Brain pericyte (primary cell): ENCODE data around the gene ERN1.

ENCODE experiments used
- DNase-seq: peaks from one replicate; pipeline ENCODE4 v3.0.0-alpha.2; 2012; ENCODE audit warnings: low read depth, low spot score

ERN1 gene

DNA sequence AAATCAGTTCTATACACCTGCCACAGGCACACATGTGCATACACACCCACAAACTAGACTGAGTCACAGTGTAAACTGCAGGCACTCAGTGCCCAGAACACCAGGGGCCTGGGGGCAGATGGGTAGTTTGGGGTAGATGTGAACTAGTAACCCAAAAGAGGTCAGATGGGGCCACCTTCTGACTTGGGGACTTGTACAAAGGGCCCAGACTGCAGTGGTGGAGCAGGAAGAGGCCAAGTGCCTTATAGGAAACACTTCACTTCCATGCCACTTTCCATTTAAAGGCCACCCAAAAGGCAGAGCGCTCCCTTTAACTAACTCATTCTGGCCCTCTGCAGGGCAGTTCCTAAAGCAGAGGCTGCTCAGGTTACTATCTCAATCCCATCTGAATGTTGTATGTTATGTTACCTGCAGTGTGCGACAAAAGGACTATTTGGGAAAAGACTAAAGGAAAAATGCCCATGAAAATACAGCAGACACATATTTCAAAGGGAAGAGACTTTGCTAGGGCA lies 27.8 kb upstream of the ERN1 start:
- DNase-seq: no peak

DNA sequence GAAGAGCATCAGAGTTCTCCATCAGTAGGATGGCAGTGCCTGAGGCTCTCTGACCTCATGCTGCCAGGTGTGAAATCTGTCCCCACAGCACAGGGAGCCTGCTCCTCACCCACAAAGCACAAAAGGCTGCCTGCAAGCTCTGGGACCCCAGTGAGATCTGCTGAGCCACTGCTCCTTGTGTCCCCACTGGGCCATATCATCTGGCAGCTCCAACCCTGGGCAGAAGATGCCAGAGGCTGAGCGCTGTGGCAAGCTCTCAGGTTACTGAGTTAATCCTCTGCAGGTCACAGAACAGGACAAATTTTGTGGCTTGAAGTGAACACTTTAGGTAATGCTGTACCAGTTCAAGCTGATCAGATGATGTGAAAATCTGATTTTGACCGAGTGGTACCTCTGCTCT lies 26.7 kb upstream of the ERN1 start:
- DNase-seq: no peak

DNA sequence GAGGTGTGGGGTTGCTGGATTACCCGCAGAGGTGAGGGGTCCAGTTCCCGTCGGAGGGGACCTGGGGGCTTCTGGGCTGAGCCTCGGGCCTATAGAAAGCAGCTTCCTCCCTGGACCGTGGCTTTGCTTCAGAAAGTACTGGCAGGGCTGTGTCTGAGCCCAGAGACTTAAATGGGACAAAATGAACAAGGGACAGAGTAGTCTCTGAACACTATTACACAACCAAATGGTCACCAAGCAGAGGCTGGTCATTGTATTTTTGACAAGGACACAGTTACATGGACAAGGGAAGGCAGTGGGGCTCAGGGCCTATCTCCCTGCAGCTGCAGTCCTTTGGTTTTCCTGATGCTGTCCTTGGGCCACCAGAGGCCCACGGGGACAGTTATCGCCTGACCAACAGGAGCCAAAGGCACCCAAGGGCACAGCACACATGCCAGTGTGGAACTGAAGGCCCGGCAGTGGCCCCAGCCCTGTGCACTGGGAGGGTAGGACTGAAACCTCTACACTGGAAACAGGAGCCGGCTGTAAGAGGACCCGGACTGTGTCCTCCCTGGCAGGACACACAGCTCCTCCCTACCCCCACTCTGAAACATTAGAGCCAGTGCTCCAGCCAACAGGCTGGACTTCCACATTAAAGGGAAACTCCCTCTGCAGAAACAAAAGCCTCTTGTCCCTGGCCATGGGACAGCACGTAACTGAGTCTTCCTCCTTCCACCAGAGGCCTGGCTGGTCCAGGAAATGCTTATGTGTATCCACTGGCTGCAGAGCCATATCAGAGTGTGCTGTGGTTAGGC lies 26.0 kb upstream of the ERN1 start:
- DNase-seq: no peak

DNA sequence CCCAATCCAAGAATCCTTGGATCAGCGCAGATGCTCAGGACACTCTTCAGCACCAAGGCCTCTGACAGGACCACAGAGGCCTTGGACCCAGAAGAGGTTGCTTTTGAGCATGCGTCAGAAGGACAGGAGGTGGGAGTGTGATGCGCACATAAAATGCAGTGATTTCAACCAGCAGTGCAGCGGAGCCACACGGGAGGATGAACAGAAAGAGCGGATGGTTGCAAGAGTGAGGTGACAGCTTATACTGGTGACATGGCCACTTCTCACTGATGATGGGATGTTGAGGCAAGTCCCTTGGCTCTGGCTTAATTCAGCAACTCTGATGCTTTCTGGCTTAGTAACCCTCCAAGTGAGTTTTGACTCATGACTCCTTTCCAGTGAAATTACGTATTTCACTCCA lies 25.2 kb upstream of the ERN1 start:
- DNase-seq: no peak

DNA sequence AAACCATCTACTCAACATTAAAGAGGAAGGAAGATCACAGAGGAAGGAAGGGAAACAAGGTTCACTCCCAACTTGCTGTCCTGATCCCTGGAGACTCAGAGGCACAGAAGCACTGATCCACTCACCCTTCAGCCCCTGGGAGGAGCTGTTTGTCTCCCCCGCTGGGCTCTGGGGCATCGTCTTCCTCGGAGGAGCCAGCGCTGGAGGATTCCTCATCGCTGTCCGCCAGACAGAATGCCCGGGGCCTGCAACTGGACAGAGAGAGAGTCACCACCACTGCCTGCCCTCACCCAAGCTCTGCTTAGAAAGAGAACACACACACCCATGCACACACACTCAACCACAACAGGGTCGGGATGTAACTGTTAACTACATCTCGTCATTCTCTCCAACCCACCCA lies 24.8 kb upstream of the ERN1 start:
- no peak for DNase-seq

DNA sequence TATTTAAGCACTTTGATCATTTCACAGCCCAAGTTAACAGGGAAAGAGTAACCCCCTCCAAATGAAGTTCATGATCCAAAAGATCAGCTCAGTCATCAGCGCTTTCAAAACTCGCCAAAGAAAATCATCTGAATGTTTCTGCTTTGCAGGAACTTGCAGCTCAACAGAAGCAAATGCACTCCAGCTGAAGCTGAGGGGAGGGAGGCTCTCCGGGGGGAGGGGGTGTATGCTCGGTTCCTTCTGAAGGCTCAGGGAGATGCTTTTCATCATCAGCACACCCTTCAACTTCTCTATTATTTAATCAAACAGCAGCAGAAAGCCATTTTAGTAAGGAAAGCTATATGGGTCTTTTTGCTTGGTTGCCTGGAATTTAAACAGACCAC lies 24.4 kb upstream of the ERN1 start:
- no peak for DNase-seq

DNA sequence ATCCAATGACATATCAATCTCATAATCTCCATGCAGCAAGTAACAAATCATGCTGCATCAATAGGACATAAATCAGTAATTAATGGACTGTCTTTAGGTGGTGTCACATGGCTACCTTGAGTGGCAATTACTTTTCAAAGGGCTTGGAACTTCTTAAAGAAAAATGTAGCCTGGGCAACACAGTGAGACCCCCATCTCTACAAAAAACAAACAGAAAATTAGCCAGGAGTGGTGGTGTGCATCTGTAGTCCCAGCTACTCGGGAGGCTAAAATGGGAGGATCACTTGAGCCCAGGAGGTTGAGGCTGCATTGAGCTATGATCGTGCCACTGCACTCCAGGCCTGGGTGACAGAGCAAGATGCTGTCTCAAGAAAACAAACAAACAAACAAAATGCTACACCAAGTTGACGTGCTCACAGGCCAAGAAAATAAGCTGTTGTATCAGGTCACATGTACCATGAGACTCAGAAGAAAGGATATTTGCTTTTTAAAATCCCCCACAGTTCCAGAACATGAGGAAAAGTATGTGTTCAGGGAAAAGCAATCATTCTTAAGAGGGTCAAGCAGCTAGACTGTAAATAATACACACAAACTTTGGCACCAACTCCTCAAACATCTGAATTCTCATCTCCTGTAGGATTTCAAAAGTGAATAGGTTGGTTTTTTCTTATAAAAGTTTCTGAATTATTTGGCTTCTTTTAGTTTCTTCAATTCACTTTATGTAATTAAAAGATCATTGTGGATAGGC lies 23.8 kb upstream of the ERN1 start:
- DNase-seq: no peak

DNA sequence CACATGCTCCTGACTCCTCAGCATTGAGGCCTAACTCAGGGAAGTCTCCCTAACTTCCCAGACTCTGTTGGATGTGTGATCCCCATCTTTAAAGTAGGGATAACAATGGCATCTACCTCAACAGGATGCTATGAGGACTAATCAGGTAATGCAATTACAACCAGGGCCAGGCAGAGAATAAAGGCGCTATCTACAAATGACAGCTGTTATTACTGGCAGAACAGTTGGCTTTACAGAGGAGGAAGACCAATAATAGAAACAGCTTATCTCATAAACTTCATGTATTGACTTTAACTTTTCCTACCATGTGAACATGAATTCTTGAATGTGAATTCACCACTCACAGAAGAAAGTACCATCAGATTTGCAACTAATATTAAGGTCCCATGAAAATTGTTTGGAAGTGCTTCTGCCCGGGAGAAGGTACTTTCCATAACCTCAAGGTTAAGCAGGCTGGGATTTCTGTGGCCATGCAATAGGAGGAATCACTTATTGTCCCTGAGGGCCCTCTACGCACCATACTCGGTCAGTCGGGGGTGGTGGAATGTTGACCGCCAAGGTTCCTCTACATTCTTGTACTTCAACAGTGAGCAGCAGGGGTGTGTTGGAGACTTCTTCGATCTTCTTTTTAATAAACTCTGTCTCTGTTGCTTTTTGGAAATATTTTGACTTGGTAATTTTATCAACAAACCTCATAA lies 22.6 kb upstream of the ERN1 start:
- DNase-seq: no peak

DNA sequence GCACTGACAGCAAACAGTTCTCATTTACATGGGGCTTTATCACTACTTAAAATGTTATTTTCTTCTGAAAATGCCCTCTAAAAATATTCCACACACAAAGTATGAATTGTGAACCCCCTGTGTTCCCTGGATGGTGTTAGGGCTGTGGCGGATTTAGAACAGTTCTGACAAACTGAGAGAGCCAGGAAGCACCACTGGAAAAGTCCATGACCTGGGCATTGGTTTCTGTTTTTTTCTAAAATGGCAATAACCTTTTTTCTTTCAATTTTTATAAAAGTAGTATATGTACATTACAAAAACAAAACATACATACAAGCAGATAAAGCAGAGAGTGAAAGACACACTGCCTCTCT lies 21.0 kb upstream of the ERN1 start:
- DNase-seq: no peak

DNA sequence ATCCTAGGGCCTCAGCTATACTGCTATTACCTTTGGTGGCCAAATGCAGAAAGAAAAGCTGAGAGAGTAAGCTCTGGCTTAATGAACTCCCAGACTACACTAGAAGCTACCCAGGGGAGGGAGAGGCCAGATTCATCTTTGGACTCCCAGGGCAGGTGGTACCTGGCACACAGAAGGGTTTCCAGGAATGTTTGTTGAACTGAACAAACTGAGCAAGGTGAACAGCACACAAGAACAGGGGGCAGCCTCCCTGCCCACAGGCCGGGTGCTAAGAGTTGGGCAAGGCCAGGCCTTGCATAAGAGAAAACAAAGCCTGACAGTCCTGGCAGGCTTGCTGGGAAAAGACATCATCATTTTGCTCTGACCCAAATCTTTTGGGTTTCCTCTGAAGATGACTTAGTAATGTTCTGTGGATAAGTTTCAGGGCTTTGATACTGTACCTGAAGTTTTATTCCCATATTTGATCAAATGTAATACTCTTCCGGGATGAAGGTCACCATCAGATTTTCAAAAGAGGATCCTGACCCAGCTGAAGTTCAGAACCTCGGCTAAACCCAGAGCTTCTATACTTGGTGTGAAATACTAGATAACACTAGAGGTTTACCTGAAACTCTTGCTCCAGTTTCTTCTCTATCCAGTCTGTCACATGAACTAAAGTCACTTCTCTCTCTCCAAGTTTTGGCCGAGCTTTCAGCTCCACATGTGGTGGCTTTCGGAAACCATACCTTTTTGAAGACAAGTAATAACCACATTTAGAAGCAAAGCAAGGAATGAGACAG lies 20.5 kb upstream of the ERN1 start:
- DNase-seq: no peak

DNA sequence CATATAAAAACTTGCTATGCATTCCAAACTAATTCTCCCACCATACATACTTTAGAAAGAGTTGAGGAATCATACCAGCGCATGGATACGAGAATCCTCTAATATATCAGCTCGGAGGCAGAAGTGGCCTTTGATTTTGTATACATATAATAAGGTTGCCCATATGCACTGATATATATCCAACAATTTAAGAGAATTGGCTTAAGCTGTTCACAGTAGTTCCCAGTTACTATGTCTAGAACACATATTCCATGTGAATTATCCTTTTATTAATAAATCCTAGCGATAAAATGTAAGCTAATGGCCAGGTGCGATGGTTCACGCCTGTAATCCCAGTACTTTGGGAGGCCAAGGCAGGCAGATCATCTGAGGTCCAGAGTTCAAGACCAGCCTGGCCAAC lies 19.3 kb upstream of the ERN1 start:
- DNase-seq: no peak

DNA sequence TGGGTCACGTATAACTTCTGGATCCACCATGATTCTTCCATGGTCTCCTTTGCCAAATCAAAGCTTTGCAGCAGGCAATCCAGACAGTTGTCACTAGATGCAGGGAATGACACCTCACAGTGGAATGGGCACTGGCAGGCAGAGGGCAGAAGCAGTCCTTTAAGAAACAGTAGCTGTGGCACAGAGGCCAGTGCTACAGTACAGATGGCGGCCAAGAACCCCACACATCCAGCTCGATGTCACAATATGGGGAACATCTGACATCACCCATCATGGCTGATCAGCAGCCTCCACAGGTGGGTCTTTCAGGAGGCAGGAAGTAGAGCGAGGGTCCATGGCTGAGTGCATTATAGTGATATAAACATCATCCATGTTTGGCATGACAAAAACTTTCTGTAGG lies 18.8 kb upstream of the ERN1 start:
- DNase-seq: no peak

DNA sequence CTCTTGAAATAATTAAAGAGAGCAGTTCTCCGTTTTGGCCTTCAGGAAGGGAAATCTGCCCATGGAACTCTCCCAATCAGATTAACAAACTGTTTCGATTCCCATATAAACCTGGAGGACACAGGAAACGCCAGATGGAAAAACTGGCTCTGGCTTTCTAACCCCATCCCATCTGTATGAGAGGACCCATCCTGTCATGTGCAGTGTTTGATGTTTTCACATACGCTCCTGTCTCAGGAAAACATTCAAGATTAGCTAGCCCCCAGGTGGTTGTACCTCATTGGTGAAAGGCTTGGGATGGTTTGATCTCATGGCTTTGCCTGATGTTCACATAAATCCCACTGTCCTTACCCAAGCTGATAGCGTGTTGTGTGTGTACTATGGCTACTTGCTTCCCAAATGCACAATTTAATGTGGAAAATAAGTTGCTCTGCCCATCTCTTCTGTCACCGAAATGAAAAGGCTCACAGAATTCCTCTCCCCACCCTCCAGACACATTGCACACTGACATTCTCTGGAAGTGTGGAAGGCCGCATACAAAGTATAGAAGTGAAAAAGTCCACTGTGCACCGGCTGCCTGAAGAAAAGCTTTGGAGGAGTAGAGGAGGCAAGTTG lies 18.2 kb upstream of the ERN1 start:
- DNase-seq: no peak

DNA sequence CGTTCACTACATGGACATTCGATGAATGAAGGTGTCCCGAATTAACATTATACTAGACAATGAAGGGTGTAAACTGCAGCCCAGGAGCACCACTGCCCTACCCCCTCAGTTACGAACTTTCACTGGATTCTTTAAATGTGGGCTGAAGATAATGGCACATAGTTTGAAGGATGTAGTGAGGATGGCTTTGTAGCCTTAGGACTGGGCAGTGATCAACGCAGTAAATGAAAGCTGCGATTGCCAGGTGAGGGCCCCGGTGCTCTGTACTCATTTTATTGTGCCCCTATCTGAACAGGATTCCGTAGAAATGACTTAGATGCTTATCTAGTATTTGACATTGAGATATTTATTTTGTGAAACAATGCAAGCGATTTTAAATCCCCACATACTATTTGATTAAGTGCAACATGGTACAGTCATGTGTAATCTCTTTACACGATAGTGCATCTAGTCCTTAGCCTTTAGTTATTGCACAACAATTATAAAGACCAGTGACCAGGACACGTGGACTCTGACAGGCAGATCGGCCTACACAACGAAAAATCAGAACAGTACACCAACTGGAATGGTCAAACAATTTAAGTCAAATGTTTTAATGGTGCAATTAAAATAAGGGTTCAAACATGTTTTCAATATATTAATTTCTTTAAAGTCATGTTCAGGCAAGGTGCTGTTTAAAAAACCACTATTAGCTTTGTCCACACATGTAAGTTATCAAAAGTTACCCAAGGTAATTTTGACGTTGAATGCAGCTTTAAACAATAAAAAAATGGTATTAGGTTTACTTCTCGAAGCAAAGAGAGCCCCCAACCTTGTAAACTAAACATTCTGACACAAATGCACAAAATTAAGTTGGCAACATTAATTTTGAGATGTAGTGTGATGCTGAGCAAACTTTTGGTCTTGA lies 17.4 kb upstream of the ERN1 start:
- DNase-seq: no peak

DNA sequence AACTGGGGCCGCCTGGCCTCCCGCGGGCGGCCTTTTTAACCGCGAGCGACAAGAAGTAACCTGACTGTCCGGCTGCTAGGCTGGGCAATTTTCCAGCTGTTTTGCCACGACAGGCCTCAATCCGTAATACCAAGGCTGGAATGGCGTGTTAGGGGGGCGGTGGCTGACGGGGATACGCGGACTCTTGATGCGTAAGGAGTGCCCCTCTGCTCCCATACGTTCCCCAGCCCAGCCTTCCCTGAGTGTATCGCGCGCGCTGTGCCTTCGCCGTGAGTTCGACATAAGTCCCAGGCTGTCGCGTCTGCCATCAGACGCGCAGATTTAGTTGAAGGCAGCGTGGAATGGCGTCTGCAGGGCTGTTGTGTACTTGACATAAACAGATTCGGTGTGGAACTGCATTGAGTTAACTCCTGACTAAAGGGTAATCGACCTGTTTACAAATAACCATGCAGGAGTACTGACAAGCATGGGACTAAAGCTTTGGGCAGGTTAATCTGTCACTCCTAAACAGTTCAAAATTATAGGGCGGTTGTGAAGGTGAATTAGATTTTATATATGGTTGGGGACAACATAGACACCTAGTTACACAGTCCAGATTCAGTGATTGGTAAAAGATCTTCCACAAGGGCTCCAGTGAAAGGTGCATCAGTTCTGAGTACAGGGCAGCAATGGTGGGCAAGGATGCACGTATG lies 16.6 kb upstream of the ERN1 start:
- no peak for DNase-seq

DNA sequence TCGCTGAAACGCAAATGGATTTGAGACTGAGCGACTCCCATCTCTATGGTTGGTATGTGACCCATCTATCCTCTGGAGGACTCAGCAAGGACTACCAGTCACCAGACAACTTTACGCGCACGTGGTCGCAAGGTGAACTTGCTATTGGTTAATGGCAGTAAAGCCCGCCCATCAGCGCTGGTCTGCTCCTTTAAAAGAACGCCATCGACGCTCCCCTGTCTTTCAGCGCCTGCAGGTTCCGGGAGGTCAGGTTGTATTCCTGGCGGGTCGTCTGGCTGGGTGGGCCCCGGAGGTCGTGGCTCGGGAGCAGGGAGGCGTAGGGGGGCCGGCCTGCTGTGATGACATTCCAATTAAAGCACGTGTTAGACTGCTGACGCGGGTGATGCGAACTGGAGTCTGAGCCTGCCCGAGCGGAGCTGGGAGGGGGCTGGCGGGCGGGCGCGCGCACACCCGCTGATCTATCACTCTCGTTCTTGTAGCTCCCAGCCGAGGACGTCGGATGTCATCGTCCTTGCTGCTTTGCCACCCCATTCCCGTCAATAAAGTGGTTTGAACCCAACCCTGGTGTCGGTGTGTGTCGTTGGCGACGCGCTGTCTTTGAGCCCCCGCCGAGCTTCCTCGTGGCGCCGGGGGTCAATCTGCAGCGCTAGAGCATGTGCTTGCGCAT lies 15.9 kb upstream of the ERN1 start:
- peak; percentile 97 for DNase-seq

DNA sequence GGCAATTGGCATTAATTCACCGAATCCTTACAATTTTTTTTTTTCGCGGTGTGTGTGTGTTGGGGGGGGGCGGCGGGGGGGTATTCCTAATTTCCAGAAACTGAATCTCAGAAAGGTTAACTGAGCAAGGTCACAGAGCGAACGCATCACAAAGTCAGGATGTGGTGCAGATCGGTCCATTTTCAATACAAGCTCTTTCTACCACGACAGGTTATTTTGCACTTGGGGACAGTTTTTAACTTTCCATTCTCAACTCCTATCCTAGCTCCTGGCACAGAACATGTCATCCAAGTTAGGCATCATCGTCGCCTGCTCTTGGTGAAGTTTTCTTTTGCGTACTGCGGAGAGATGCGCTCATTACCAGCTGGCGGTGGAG lies 15.4 kb upstream of the ERN1 start:
- DNase-seq: no peak

DNA sequence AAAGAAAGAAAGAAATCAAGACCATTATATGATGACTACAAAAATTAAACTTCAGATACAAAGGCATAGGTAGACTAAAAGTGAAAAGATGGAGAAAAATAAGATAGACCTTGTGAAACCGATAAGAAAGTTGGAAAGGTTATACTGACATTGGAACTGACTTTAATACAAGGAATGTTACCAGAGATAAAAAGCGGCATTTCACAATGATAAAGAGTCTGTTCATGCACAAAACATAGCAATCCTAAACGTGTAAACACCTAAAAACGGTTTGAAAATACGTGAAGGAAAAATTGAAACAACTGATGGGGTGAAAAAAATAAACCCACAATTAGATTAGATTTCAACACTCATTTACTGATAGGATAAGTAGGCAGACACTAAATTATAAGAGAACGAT lies 9.6 kb upstream of the ERN1 start:
- DNase-seq: no peak

DNA sequence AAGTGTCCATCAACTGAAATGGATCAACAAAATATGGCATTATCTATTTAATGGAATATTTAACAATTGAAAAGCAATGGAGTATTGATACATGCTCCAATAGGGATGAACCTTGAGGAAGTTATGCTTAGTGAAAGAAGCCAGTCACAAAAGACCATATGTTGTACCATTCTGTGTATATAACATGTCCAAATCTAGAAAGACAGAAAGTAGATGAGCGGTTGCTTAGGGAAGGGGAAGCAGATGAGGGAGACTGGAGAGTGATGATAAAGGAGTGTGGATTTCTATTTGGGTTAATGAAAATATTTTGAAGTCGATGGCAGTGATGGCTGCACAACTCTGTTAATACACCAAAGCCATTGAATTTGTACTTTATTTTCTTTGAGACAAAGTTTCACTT lies 8.5 kb upstream of the ERN1 start:
- DNase-seq: no peak
